Left kidney (tissue), 2 donors: ENCODE results near the gene TMEM127. TPM values are rescaled to one million over a fixed set of nuclear protein-coding genes. Genes with fewer than 3 reads are reported as not detected.
"Not testable (repeated sequence)": the region's sequence is repeated elsewhere in the genome, so short reads cannot be mapped to it uniquely, and the experiment has no call there.

Experiments
- DNase-seq: peaks from one replicate; pipeline ENCODE4 v3.0.0-alpha.2; 2013
- polyA plus RNA-seq: library from polyadenylated mRNA; unstranded; fragments of 120-200 nt; gene quantifications from one replicate; pipeline ENCODE4 v1.2.1, GENCODE V29; 2013; ENCODE audit not compliant: insufficient read length

TMEM127 gene
- polyA plus RNA-seq, 1 donor, result 41.2 TPM

DNA sequence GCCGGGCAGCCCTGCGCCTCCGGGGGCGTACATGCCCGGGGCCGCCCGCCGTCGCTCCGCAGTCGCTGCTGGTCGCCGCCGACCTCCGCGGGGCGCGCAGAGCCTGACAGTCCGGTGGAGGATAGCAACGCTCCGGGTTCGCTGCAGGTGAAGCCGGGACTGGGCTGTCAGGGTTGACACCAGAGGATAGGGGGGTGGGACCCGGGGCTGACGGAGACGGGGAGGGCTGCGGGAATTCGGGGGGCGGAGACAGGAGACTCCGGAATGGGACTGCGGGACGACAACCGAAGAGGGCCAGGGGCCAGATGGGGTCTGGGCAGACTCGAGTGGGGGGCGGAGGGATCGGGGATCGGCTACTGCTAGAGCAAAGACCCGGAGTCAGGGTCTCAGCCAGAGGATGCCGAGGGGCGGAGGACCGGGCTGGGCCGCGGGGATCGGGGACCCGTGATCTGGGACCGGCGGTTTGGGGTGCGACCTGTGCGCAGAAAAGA is 403 bp downstream of the TMEM127 start:
- no peak for DNase-seq

DNA sequence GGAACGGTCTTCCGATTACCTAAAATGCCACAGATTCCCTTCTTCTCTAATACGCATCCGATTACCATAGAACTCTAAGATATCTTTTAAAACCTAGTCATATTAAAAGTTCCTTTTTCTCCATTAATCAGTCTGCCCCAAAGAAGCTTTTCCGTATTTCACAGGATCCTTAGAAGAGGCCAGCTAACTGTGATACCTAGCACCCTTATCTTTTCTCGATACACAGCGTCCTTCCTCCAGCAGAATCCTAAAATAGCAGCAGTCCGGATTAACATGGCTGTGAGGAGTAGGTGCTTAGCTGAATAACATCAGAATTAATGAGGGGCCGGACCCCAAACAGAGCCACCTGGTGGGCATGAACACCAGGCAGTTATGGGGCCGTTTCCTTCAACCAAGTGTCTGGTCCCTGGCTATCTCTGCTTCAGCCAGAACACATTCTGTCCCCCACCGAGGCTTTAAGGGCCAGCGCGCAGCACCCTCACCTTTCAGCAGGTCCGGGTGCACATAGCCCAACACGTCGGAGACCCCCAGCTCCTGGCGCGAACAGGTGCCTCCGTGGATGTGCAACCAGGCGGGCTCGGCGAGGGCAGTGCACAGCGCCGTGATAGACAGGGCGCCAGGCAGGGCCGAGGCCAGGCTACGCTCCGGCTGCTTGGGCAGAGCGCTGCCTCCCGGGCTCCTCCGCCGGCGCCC is 995 bp downstream of the TMEM127 start:
- DNase-seq, result peak; percentile 46

DNA sequence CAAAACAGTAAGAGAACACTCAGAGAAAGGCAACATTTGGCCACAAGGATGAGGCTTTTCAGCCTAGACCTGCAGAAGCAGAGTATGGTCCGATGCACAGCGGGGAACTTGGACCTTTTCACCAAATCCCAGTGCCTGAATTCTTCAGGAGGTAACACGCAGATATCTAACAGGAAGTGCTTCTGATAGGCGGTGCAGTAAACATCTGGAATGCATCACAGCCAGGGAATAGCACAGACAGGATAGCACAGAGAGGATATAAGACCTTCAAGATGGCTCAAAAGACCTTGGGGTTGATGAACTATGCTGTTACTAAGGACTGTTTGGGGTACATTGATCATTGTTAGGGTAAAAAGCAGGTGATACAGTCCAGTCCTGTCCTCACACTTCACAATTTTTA is 1.7 kb downstream of the TMEM127 start:
- DNase-seq, result no peak

DNA sequence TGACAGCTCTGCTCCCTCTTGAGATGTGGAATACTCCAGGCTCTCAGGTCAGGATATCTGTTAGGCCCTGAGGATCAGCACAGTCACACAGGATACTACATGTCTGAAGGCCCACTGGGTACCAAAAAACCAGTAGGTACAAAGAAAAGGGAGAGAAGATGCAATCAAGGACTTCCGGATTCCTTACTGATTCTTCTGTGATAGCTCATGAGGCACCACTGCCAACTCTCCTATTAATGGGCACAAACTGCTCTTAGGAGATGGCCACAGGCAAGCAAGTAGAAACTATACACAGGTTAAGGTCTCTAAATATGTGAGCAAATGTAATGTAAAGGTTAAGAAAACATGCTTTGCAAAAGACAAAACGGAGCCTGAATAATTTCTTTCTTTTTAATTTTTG is 3.5 kb downstream of the TMEM127 start:
- no peak for DNase-seq

DNA sequence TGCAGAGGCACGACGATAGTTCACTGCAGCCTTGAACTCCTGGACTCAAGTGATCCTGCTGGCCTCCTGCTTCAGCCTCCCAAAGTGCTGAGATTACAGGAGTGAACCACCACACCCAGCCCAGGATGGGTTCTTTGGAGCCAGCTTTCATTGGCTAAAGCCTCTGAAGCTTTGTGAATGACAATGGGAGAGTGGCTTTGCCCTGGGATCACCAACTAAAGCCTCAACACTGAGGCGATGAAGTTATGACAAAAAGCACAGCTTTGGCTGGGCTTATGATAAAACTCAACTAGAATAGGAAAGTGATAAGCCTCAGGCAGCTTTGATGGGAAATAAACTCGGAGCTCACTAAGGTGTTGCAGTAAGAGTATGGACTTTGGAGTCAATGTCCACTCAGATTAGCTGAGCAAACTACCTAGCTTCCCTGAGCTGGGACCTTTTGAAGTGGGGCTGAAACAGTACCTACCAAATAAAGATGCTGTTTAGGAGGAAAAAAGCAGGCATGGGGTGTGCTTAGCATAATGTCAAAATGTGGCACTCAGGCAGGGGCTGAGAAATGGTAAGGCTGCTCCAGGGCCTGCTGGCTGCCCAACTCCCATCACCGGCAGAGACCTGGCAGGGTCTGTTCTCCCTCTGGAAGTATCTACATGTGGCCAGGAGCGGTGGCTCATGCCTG is 4.3 kb downstream of the TMEM127 start:
- DNase-seq, result no peak

DNA sequence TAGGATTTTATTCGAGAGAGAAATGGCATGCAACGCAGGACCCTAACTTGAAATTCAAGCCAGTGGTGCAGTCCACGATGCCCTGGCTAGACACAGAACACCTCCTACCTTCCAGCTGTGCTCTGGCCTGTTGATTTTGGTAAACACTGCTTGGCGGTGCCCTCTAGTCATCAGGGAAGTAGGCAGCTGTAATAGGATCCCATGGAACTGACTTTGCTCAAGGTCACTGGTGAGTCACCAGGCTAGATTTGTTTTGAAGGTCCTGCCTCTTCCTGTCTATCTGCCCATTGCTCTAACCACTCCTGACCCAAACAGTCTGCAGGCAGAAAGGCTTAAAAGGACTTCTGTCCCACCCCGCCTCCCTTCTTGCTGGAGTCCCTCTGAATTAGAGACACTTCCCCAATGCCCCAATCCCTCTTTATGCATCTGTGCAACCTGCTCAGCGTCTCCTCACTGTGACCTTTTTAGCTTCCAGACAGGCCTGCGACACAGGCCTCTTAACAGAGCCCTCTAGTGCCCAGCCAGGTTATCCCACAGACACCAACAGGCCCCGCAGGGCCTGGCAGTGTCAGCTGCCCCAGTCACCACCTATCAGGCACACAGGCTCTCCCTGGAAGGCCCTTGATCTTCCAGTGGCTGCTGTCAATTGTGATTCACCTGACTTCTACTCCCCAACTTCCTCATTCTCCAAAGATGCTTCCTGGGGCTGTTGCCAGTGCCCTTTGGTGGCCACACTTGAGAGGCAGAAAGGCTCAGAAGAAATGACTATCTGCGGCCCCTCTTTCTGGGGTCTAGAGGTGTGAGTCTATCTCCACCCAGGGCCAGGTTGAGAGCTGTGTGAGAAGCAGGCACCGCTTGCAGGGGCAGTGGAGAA is 5.2 kb downstream of the TMEM127 start:
- peak; percentile 66 for DNase-seq

DNA sequence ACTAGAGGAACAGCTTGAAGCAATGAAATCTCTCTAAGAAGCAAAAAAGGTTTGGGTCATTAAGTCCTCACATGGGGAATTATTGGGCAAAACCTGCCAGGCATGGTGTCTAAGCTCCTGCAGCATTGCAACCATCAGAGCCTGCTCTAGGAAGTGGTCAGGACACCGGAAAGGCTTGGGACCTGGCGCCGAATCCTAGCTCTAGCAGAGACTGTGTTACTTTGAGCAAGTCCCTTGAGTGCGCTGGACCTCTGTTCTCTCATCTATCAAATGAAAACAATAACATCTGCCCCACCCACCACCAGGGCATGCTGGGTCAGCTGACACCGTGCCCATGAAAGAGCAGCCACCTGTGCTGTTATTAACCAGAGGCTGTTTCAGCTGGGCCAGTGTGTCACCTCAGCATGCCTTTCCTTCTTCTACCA is 6.3 kb downstream of the TMEM127 start:
- DNase-seq, result no peak

DNA sequence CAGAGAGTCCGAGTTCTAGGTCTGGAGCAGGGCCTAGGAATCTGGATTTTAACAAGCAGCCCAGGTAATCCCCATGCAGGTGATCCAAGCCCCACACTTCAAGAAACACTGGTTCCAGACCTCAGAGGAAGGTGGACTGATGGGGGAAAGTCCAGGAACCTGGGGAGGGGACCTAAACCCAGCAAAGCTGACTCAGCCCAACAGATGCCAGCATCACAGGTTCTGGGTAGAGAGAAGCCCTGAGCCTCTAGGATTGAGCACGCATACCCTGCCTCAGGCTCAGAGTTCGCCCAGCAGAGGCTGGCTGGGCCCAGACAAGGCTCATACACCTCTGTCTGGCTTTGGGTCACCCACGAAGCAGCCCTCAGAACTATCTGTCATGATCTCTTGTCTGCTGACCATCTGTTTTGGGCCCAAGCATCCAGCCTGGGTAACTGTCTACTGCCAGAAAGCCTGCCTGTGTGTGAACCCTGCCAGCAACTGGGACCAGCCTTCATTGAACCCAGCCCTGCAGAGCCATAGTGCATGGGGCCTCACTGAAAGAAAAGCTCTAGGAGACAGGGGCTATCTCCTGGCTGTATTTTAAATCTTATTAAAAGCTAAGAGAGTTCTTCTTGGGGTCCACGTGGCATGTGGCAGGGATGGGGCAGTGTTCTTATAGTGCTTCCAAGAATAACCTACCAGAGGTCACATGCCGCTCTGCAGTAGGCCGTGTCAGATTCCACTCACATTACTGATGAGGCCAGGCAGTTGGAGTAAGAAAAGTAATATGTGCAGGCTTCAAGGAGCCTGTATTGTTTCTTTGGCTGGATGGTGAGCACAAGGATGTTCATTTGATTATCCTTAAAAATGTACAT is 7.4 kb downstream of the TMEM127 start:
- DNase-seq, result no peak

DNA sequence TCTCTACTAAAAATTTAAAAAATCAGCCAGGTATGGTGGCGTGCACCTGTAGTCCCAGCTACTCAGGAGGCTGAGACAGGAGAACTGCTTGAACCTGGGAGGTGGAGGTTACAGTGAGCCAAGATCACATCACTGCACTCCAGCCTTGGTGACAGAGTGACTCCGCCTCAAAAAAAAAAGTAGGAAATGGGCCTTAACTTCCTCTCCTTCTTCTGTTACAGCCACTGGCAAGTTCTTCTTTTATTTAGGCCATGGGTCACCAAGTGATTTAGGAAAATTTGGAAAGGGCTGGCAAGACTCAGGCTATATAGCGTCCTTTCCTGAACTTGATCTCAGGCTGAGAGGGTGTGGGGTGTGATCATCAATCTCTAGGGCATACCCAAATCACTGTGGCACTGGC is 8.1 kb downstream of the TMEM127 start:
- DNase-seq, result not testable (repeated sequence)

DNA sequence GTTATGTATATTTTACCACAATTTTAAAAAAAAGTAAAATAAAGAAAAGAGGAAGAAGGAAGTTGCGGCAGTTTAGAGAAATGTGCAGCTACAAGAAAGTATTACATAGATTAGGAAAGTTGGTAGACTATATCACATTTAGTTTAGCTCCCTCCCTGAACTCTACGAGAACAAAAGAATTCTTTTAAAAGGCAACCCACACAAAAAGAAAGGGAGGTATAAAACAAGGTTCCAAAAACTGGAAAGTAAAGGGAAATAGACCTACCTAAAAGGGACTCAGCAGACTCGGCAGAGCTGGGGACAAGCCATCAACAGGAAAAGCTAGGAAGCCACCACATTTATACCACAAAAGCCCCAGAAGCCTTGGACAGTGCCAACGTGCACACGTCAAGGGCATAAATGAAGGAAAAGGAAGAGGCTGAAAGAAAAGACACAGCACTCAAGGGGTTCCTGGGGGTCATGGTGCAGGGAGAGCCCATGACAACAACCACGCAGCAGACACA is 9.1 kb downstream of the TMEM127 start:
- no peak for DNase-seq

DNA sequence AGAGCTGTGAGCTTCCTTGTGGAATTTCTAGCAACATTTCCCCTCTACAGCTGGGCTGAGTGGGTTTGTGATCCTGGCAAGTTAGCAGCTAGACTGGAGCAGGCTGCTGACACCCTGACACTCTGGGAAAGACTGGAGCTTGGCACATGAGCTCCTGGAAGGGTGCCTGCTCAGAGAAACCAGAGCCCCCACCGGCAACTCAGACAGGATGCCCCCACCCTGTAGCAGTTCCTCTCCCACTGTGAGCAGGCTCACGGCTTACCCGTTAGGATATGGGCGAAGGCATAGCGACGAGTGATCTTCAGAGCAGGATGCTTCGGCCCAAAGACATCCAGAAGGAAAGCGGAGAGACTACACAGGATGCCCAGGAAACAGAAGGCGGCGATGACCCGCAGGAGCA is 11.2 kb downstream of the TMEM127 start:
- no peak for DNase-seq

DNA sequence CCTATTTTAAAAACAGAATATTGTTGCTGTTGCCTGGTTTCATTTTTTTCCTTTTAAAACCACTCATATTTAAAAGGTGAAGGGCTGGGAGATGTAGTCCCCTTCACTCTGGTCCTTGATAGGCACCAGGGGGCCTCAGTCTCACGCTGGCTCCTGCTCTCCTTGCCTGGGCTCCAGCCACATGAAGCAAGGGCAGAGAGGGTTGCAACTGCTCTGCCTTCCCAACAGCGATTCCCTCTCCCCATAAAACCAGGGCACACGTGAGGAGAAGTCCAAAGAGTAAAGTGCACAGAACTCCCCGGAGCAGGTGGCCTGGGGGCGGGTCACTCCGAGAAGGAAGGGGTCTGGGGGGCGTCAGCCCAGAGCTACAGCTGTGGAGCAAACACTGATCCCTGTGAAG is 12.8 kb downstream of the TMEM127 start:
- no peak for DNase-seq

DNA sequence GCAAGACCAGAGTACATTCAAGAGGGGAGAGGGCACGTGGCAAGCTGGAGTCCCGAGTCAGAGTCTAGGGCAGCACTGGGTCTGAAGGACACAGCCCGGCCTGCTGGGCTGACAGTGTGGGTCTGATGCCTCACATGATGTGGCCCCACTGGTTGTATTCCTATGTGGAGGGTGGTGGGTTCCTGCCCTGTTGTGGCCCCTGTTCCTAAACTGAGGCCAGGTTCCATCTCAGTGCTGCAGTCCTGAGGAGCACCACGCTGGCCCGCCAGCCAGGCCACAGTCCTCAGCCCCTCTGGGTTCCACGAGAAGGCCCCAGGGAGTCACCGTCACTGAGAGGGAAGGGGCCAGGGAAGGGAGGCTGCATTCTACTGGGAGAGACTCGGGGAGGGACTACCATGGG is 13.3 kb downstream of the TMEM127 start:
- no peak for DNase-seq

DNA sequence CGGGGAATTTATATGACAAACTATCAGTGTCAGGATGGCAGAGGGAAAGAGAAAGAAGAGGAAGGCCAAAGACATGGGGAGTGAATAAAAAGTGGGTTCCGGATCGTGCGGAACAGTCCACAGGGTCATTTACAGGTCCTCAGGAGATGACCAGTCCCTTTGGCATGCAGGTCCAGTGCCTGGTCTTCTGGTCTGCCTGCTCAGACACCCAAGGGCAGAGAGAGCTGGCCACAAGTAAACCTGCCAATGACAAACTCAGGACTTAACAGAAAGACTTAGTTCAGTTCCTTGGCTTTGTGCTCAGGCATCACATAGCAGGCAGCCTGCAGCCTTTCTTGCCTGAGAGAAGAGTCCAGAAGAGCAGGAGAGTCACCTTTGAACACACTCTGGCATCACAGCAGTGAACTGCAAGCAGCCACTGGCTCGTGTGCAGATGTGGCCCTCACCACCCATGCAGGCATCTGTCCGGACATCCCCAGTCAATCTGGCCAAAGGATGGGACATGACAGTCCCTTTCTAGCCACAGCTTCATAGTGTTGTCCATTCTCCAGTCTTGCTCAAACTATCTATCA is 14.0 kb downstream of the TMEM127 start:
- DNase-seq, result peak; percentile 82

DNA sequence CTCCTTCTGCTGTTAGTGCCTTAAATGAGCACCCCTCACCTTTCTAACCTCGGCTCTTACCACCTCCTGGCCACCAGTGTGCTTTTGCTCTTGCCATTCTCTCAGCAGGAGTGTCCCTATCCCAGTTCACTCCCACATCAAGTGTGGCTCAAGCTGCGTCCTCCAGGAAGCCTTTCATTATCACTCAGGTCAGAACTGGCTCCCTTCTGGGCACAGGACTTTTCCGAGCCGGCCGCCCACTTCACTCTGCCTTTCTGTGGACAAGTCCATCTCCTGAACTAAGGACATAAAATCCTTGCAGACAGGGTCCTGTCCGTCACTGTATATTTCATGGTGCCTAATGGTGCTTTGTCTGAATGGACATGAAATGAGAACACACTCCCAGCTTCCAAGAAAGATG is 15.6 kb downstream of the TMEM127 start:
- no peak for DNase-seq

DNA sequence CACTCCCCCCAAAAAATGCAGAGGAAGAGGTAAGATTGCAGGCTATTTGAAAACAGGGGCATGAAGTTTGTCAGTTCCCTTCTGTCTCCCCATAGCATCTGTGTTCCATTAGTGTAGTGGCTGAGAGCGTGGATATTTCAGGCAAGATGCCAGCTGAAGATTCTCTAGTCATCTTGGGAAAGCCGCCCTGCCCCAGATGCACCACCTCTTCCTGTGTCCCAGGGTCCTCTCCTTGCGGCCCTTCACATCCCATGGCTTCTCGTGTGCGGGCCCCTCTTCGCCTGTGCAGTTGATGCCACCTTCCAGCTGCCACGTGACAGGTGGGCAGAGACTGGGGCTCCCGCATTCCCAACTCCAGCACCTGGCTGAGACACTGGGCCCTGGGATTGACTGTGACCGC is 16.1 kb downstream of the TMEM127 start:
- DNase-seq, result no peak

DNA sequence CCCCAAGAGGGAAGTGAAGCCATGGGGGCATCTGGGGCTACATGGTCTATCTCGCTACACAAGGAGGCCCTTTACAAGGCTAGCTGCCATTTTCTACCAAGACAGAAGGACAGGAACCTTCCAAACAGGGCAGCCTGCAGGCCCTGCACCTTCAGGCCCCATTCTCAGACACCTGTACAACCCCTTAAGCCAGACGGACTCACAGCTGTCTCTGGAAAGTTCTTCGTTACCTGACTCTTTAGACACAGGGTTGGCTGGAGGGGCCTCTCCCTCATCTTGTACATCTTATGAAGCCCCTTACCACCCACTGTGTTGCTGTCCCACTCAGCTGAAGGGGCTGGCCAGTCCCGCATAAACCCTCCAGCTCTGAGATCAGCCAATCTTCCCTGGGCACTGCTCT is 17.2 kb downstream of the TMEM127 start:
- no peak for DNase-seq

DNA sequence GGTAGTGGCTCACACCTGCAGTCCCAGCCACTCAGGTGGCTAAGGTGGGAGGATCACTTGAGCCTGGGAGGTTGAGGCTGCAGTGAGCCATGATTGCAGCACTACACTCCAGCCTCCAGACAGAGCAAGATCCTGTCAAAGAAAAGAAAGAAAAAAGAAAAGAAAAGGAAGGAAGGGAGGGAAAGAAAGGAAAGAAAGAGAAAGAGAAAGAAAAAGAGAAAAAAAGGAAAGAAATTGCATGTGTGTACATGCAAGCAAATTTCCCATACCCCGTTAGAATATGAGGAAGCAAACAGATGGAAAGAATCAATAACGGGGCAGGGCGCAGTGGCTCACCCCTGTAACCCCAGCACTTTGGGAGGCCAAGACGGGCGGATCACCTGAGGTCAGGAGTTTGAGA is 17.9 kb downstream of the TMEM127 start:
- no peak for DNase-seq

DNA sequence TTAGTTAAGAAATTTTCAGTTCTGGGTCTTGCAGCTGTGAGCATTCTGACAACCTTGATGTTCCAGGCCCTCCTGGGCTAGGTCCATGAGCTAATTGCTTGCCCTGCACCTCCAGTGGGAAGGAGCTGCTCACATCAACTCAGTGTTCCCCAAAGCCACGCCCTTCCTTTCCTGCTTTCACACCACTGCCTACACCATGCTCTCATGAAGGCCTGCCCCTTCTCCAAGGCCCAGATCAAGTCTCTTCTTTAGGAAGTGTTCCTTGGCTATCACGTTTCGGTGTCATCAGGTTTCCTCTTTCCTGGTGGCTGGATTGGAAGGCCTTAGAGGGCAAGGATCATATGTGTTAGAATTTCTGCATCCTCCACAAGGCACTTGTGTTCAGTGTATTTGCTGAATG is 18.8 kb downstream of the TMEM127 start:
- DNase-seq, result no peak

DNA sequence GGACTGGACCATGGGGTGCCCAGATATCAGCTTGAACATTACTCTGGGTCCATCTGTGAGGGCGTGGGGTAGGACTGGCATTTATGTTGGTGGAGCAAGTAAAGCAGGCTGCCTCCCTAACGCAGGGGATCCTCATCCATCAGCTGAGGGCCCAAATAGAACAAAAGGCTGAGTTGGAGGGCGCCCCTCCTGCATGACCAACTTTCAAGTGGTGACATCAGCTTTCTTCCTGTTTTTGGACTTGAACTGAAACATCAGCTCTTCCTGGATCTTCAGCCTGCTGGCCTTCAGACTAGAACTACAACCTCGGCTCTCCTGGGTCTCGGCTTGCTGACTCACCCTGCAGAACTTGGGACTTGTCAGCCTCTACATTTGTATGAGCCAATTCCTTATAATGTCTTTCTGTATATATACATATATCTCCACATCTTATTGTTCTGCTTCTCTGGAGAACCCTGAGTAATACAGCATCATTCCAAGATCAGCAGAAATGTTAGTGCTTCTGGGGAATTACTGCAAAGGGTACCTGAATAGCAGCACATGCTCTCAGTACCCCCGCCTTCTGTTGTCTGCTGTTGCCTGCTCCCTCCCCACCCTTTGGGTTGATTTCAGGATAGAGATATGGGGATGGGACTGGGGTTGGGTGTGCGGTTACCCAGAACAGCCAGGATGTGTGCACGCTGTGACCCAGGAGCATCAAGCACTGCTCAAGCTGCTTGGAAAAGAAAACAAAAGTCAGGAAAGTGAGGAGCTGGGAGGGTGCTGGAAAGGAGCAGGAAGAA is 20.0 kb downstream of the TMEM127 start:
- no peak for DNase-seq

DNA sequence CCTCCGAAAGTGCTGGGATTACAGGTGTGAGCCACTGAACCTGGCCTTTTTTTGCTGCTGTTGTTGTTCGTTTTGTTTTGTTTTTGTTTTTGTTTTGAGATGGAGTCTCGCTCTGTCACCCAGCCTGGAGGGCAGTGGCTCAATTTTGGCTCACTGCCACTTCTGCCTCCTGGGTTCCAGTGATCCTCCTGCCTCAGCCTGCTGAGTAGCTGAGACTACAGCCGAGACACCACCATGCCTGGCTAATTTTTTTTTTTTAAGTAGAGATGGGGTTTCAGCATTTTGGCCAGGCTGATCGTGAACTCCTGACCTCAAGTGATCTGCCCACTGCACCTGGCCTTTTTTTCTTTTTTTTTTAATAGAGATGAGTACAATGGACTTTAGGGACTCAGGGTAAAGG is 22.0 kb downstream of the TMEM127 start:
- no peak for DNase-seq
